Kidney (tissue), 14 donors: ENCODE data around the gene BACH2. TPM values are rescaled to one million over a fixed set of nuclear protein-coding genes. Genes with fewer than 3 reads are reported as not detected.

Experiments
- DNase-seq, 5 donors: peaks; one replicate each; pipeline ENCODE4 v3.0.0-alpha.2; 2013 to 2020
- FAIRE-seq: peaks from 2 replicates; lab custom pipeline; 2012; peaks lifted over from hg19 to GRCh38; lab: Jason Lieb, UNC
- H3K27ac ChIP-seq, 2 donors: one replicate each; pipeline ENCODE4 v1.7.0; 2013; ENCODE audit warnings: low read depth in 2 of 2, low read length in 2 of 2, inconsistent platforms in 1 of 2
- H3K27me3 ChIP-seq: one replicate; pipeline ENCODE4 v1.7.1; 2013; ENCODE audit warnings: low read length, inconsistent platforms; ENCODE audit not compliant: control insufficient read depth, insufficient read depth
- H3K36me3 ChIP-seq, 3 donors: one replicate each; pipeline versions ENCODE4 v1.7.0 to v1.7.1; 2013; ENCODE audit warnings: low read length in 3 of 3, control low read depth in 1 of 3, inconsistent platforms in 1 of 3; ENCODE audit not compliant: insufficient read depth in 3 of 3, control insufficient read depth in 2 of 3
- H3K4me1 ChIP-seq, 3 donors: one replicate each; pipeline versions ENCODE4 v1.7.0 to v1.7.1; 2013; ENCODE audit warnings: low read length in 3 of 3, inconsistent platforms in 1 of 3, low read depth in 1 of 3; ENCODE audit not compliant: control insufficient read depth in 2 of 3, insufficient read depth in 2 of 3
- H3K4me3 ChIP-seq, 3 donors: one replicate each; pipeline versions ENCODE4 v1.7.0 to v1.8.1; 2013; ENCODE audit warnings: low read length in 3 of 3, control low read depth in 1 of 3, inconsistent platforms in 1 of 3
- H3K9ac ChIP-seq, 3 donors: one replicate each; pipeline versions ENCODE4 v1.7.0 to v1.7.1; 2013; ENCODE audit warnings: low read length in 3 of 3, control low read depth in 1 of 3, inconsistent platforms in 1 of 3
- H3K9me3 ChIP-seq, 3 donors: one replicate each; pipeline versions ENCODE4 v1.7.0 to v1.7.1; 2013; ENCODE audit warnings: low read length in 3 of 3, control low read depth in 1 of 3, inconsistent platforms in 1 of 3; ENCODE audit not compliant: control insufficient read depth in 2 of 3, insufficient read depth in 1 of 3
- CTCF ChIP-seq: IDR thresholded peaks from 3 replicates; pipeline ENCODE4 v1.5.1; 2012; ENCODE audit warnings: mild to moderate bottlenecking, moderate library complexity, borderline replicate concordance; ENCODE audit not compliant: insufficient read depth; ENCODE audit errors: extremely low read depth
- intact Hi-C: fragments of 100-400 bp; cut with DNase I; formaldehyde crosslinking; loops from one replicate; pipeline ENCODE4 v1.11.1; 2022
- polyA plus RNA-seq: library from polyadenylated mRNA; stranded (reverse); fragments of 350-450 nt; fragmentation: Illumina TruSeq; extraction: RNeasy Lipid Tissue Mini Kit (QIAGEN cat#74804); gene quantifications from one replicate; pipeline ENCODE4 v1.2.3, GENCODE V29; 2014; ENCODE audit warnings: low read depth, low replicate concordance; ENCODE audit not compliant: insufficient read depth
- total RNA-seq: library from RNA; stranded (reverse); fragmentation: NEBNext Ultra II Directional; extraction: Animal tissue kit (Norgen Biotek cat#: 25700); gene quantifications from one replicate; pipeline ENCODE4 v1.2.1, GENCODE V29; 2021
- donor health status: control.
- donor health status: control.
- donor health status: control.
- donor health status: control.
- donor health status: control.
- donor health status: DM: yes; HTN: yes; CAD: no.
- donor health status: Normal renal cell carcinoma (clear cell type).

Gene BACH2
- total and polyA plus RNA-seq, 2 donors from 2014 or later = 0.32 to 6.9 TPM

- intact Hi-C loops = loop anchor here (10.0 kb wide), 1 partner anchor 521 kb away; no protein-coding TSS in a partner anchor
- H3K9ac ChIP-seq = no peak overlapping the region
- no peak for TF ChIP-seq CTCF
- no peak overlapping the region for H3K27ac ChIP-seq
- DNase-seq (no peak), FAIRE-seq (no peak)
- no peaks in the 10 kb centered on the region for H3K4me1 ChIP-seq
- no peaks in the 10 kb centered on the region for H3K36me3 ChIP-seq
- no peak overlapping the region for H3K4me3 ChIP-seq
- H3K27me3 ChIP-seq = no peaks in the 10 kb centered on the region
- H3K9me3 ChIP-seq = no peaks in the 10 kb centered on the region
These were observed 333.3 kb downstream of the BACH2 start for GRCh38 chr6:89963391-89963790.

GRCh38 chr6:89961481-89961880 is 335.2 kb downstream of the BACH2 start:
- H3K36me3 ChIP-seq = no peaks in the 10 kb centered on the region
- no peak for DNase-seq
- H3K27me3 ChIP-seq = no peaks in the 10 kb centered on the region
- no peak overlapping the region for H3K27ac ChIP-seq
- H3K4me3 ChIP-seq = no peak overlapping the region
- no peak overlapping the region for H3K9ac ChIP-seq
- FAIRE-seq = no peak
- intact Hi-C loops = loop anchor here (10.0 kb wide), 1 partner anchor 523 kb away; no protein-coding TSS in a partner anchor
- no peaks in the 10 kb centered on the region for H3K4me1 ChIP-seq
- no peak for TF ChIP-seq CTCF
- no peaks in the 10 kb centered on the region for H3K9me3 ChIP-seq

GRCh38 chr6:89959883-89960282 is 336.8 kb downstream of the BACH2 start:
- FAIRE-seq = no peak

More at GRCh38 chr6:89959883-89960282, 336.8 kb downstream of the BACH2 start:
- Histone ChIP-seq H3K27ac (no peak overlapping the region), H3K4me1 (no peaks in the 10 kb centered on the region), H3K27me3 (no peaks in the 10 kb centered on the region), H3K9ac (no peak overlapping the region), H3K9me3 (no peaks in the 10 kb centered on the region), H3K4me3 (no peak overlapping the region), H3K36me3 (no peaks in the 10 kb centered on the region)
- peak in 4 of 5 donors; percentile 52 to 75 (median 58) for DNase-seq
- intact Hi-C loops = loop anchor here (10.0 kb wide), 1 partner anchor 525 kb away; no protein-coding TSS in a partner anchor
- TF ChIP-seq CTCF = no peak
